GM19438 (cell line): ENCODE measurements around the gene KDM2A.
"Not testable (repeated sequence)": the region's sequence is repeated elsewhere in the genome, so short reads cannot be mapped to it uniquely, and the experiment has no call there.

Experiments used
- ATAC-seq: cut with Tn5 transposase; IDR thresholded peaks from one replicate; pipeline ENCODE4 v1.9.1; 2021; ENCODE audit warnings: low read depth; ENCODE audit not compliant: unreplicated experiment

KDM2A gene

DNA sequence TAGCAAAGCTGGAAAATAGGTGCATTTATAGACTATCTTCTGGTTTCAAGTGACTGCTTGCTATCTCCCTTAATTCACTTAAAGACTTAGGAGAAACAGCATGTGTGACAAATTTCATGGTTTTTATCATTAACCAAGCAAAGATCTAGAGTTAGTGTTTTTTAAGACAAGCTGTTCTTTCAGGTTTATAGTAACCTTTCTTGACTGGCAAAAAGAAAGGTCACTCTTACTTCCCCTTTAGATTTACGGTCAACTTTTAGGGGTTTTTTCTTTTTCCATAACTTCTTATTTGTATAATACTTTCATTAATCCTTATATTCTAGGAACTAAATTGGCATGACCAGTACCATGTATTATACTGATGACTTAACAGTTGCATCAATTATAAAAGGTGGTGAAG lies 46.6 kb downstream of the KDM2A start:
- no peak for ATAC-seq

DNA sequence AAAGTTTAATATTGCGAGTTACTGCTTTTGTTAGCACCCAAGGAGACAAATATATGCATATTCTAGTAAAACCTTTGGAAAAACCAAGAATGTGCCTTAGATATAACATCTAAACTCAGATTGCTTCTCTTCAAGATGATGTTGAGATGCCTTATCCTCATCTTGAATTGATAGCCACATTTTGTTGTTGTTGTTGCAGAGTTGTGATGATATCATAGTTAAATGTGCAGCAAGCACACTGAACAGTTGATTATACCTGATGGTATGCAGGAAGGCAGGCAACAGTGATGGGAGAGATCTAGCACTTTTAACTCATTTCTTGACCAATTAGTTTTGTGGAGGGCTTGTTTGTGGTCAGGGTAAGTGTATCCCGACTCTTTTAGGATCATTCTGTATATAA lies 48.0 kb downstream of the KDM2A start:
- no peak for ATAC-seq

DNA sequence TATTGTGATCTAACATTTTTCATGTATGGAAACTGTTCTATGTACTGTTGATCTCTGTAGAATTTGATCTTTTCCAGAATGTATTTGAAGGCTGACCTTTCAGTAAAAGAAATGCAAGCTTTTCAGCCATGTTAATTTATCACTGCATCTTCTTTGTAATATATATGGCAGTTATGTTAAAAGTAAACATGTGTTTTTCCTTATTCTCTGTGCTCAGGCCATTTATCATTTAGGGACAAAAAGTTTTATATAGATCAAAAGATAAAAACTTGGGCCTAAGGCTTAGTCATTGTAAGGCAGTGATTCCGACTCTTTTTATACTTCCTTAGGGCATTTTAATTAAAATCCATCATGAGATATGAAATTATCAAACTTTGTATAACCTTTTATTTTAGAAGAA lies 48.7 kb downstream of the KDM2A start:
- no peak for ATAC-seq

DNA sequence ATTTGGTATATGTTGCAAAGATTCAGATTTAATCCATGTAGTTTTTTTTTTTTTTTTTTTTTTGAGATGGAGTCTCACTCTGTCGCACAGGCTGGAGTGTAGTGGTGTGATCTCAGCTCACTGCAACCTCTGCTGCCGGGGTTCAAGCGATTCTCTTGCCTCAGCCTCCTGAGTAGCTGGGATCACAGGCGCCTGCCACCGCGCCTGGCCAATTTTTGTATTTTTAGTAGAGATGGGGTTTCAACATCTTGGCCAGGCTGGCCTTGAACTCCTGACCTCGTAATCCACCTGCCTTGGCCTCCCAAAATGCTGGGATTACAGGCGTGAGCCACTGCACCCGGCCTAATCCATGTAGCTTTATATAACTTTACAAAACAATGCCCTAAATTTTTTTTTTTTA lies 49.8 kb downstream of the KDM2A start:
- not testable (repeated sequence) for ATAC-seq

DNA sequence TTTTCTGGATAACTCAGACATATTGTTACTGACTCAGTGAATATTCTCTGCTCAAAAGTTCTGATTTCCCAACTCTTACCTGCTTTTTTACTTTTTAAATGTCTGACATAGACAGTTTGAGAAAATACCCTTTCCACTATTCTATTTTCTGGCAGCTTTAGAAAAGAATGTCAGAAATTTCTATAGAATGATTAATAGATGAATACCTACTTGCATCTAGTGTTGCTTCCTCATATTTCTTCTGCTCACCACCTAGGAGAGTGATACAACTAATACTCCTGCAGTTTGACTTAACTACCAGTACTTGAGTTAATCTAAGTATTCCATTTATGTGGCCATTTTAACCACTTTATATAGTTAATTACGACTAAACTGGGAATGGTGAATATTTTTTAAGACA lies 55.2 kb downstream of the KDM2A start:
- no peak for ATAC-seq

DNA sequence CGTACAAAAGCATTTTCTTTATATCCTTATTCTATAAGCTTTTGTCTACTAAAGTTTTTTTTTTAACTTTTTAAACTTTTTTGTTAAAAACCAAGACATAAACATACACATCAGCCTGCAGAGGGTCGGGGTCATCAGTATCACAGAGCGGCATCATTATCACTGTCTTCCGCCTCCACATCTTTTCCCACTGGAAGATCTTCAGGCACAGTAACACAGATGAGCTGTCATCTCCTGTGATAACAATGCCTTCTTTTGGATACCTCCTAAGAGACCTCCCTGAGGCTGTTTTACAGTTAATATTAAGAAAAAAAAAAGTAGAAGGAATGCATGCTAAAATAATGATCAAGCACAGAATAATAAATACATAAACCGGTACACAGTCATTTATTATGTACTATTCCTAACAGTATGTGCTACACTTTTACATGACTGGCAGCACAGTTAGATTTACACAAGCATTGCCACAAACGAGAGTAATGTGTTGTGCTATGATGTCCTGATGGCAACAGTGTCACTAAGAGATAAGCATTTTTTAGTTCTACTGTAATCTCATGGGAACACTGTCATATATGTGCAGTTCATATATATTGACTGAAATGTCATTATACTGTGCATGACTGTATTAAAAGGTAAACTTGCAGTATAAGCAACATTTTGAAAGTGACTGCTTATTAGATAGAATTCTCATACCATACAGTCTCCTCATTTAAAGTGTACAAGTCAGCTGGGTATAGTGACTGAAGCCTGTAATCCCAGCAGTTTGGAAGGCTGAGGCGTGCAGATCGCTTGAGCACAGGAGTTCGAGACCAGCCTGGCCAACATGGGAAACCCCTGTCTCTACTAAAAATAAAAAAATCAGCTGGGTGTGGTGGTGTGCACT lies 58.6 kb downstream of the KDM2A start:
- ATAC-seq, result no peak

DNA sequence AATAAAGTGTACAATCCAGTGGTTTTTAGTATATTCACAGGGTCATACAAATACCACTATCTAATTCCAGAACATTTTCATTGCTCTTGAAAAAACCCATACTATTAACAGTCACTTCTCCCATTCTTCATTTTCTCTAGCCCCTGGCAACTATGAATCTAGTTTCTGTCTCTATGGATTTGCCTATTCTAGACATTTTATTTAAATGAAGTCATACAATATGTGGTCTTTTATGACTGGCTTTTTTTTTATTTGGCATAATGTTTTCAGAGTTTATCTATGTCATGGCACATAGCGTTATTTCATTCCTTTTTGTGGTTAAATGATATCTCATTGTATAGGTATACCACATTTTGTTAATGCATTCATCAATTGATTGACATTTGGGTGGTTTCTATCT lies 59.4 kb downstream of the KDM2A start:
- no peak for ATAC-seq

DNA sequence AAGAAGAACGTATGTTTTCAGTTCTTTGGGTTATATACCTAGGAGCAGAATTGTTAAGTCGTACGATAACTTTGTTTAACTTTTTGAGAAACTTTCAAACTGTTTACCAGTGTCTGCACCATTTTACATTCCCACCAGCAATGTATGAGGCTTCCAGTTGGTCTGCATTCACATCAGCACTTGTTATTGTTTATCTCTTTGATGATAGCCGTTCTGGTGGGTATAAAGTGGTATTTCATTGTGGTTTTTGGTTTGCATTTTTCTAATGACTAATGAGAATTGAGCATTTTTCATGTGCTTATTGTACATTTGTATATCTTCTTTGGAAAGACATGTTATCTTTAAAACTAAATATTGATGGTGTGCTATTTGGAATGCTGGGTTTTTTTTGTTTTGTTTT lies 59.8 kb downstream of the KDM2A start:
- ATAC-seq, result no peak

DNA sequence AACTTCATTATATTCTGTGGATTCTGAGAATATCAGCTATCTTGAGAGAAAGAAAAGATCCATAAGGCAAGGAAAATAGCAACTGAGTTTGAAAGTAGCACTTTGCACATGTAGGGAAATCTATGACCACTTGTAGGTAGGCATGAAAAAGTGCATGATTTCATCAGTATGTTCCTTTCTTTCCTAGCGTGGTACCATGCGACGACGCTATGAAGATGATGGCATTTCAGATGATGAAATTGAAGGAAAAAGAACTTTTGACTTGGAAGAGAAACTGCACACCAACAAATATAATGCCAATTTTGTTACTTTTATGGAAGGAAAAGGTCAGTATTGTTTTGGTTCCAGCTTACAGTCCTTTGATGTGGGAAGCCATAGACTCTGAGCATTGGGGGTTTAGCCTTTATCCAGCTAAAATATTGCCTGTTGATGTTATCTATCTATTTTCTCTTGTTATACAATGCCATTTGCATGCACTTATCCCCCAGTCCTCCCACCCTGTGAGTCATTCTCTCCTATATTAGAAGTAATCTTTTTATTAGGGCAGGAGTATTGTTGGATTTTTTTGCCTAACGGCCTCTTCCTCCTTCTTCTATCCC lies 60.9 kb downstream of the KDM2A start:
- no peak for ATAC-seq

DNA sequence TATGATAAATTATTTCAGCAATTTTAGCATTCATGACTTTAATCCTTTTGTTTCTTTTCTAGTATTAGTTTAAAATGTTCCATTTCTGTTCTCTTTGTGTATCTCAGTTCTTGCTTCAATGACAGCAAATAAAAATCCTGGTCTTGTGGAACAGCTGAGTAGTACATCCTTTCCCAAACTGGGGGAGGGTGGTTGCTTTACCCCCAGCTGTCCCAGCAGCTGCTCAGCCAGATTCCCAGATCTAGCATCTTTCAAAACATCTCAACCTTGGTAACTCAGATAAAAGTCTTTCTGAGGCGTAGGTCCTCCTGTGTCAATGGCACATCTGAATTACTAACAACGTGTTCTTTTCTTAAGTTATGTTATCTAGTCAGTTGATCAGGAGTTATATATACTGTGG lies 75.0 kb downstream of the KDM2A start:
- ATAC-seq, result no peak

DNA sequence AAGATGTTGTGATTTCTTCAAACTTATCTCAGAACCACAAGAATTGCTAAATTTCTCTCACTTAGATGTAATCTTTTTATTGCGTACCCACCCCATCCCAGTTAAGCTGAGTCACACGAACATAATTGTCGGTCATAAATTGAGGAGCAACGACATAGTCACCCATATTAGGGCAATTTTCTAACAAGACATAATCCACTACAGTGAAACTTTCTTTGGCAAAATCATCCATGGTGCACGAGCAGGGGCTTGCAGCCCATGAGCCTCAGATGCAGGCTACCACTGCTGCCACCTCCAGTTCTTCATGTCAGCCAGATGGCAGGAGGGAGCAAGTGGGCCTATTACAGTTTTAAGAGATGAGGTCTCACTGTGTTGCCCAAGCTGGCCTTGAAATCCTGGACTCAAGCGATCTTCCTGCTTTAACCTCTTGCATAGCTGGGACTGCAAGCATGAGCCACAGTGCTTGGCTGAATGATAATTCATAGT lies 77.0 kb downstream of the KDM2A start:
- ATAC-seq, result no peak

DNA sequence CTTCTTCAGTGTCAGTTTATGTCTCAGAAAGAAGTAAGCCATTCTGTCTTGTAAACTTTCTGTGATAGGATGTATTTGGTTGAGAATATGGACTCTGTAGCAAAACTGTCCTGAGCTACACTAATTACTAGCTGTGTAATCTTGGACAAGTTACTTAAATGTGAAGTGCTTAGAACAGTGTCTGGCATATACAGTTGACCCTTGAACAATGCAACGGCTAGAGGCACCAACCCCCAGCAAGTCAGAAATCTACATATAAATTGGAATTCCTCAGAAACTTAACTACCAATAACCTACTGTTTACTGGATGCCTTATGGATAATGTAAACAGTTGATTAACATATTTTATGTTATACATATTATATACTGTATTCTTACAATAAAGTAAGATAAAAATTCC lies 78.5 kb downstream of the KDM2A start:
- no peak for ATAC-seq

DNA sequence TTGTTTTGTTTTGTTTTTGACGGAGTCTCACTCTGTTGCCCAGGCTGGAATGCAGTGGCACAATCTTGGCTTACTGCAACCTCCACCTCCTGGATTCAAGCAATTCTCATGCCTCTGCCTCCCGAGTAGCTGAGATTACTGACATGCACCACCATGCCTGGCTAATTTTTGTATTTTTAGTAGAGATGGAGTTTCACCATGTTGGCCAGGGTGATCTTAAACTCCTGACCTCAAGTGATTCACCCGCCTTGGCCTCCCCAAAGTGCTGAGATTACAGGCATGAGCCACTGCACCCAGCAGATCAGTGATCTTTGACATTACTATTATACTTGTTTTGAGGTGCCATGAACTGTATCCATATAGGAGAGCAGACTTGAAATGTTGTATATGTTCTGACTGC lies 79.7 kb downstream of the KDM2A start:
- not testable (repeated sequence) for ATAC-seq

DNA sequence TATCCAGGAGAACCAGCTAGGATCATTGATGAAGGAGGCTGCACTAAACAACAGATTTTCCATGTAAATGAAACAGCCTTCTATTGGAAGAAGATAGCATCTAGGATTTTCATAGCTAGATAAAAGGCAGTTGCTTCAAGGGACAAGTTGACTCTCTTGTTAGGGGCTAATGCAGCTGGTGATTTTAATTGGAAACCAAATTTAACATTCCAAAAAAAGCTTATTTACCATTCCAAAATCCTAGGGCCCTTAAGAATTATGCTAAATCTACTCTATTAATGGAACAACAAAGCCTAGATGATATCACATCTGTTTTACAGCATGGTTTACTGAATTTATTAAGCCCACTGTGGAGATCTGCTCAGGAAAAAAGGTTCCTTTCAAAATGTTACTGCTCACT lies 80.7 kb downstream of the KDM2A start:
- no peak for ATAC-seq

DNA sequence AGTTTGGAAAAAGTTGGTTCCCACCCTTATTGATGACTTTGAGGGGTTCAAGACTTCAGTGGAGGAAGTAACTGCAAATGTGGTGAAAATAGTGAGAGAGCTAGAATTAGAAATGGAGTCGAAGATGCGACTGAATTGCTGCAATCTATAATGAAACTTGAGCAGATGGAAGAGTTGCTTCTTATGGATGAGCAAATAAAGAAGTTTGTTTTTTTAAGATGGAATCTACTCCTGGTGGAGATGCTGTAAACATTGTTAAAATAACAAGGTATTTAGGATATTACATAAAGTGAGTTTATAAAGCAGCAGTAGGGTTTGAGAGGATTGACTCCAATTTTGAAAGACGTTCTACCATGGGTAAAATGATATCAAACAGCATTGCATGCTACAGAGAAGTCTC lies 83.0 kb downstream of the KDM2A start:
- no peak for ATAC-seq

DNA sequence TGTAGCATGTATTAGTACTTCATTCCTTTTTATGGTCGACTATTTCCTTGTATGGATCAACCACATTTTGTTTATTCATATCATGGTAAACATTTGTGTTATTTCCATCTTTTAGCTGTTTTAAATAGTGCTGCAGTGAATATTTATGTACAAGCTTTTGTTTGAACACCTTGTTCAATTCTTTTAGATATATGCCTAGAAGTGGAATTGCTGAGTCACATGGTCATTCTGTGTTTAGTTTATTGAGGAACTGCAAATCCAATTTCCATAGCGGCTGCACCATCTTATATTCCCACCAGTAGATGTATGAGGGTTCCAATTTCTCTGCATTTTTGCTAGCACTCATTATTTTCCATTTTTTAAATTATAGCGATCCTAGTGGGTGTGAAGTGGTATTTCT lies 85.8 kb downstream of the KDM2A start:
- no peak for ATAC-seq

DNA sequence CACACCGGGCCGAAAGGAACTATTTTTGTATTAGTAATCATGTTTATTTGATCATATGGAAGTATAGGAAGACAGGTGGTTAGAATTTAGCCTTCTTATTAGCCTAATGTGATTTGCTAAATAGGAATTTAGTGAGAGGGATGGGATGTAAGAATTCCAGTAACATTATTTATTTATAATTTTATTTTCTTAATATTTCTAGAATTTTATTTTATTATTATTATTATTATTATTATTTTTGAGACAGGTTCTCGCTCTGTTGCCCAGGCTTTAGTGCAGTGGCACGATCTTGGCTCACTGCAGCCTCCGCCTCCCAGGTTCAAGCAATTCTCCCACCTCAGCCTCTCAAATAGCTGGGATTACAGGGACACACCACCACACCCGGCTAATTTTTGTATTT lies 90.2 kb downstream of the KDM2A start:
- ATAC-seq, result not testable (repeated sequence)

DNA sequence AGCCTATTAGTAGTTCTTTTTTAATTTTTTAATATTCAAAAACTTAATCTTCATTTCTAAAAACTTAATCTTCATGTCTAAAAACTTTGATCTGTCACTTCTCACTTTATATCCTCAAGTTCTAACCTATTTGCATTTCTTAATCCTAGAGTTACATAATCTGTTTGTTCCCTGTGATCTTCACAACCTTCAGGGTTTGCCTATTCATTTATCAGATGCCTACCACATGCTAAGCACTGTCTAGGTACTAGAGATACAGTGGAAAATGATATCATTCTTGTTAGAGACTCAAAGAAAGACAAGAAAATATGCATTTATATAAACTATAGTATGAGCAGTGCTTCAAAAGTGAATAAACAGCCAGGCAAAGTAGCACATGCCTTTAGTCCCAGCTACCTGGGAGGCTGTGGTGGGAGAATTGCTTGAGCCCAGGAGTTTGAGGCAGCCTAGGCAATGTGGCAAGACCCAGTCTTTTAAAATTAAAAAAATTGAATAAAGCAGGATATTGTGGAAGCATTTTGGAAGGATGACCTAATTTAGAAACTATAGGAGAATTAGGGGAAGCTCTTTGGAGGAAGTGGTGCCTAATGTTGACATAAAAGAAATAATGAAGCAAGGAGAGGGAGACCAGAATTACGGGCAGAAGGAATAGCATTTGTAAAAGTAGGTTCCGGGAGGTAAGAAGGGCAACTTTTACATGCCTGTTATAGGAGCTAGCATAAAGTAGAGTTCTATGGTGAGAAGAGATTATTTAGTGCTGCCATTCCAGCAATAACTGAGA lies 92.8 kb downstream of the KDM2A start:
- no peak for ATAC-seq

DNA sequence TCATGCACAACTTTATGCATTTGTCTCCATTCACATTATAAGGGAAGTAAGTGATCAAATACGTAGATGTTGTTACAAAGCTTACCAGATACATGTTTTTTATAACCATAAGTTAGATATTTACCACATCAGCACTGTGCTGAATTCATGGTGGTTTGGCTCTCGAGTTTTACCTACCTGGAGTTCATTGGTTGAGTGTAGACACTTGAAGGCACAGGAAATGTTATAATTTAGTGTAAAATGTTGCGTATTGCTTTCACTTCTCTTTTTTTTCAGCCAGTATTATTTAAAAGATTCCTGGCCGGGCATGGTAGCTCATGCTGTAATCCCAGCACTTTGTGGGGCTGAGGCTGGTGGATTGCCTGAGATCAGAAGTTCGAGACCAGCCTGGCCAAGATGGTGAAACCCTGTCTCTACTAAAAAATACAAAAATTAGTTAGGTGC lies 94.1 kb downstream of the KDM2A start:
- no peak for ATAC-seq

DNA sequence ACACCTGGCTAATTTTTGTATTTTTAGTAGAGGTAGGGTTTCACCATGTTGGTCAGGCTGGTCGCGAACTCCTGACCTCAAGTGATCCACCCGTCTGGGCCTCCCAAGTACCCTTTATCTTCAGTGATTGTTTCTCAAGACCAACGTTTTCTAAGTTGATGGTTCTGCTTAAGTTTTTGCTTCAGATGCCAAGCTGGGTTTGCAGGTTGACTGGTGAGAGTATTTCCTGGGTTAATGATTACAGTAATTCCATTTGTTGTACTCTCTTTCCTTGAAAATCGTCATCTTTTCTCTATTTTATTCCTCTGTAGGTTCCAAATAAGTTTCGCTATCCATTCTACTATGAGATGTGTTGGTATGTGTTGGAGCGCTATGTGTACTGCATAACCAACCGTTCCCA lies 108.7 kb downstream of the KDM2A start:
- no peak for ATAC-seq

DNA sequence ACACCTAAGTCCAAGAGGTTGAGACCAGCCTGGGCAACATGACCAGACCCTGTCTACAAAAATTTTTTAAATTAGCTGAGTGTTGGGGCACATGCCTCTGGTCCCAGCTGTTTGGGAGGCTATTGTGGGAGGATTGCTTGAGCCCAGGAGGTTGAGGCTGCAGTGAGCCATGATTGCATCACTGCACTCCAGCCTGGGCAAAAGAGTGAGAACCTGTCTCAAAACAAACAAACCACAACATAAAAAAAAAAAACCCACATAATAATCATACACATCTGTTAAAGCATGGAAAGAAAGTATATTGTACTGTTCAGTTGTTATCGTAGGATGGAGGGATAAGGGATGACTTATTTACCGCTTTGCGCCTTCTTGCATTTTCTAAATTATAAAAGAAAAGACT lies 111.3 kb downstream of the KDM2A start:
- no peak for ATAC-seq
